HepG2 (cell line): ENCODE data around the gene SPRED3. TPM values are rescaled to one million over a fixed set of nuclear protein-coding genes. Genes with fewer than 3 reads are reported as not detected.

ENCODE experiments used
- ELF4 ChIP-seq: sonication (generic); formaldehyde crosslinking; IDR thresholded peaks from 2 replicates; pipeline ENCODE4 v1.5.0; 2020; ENCODE audit warnings: missing genetic modification reagents, mild to moderate bottlenecking, moderate library complexity, borderline replicate concordance
- FOXO1 ChIP-seq: sonication (generic); formaldehyde crosslinking; IDR thresholded peaks from 2 replicates; pipeline ENCODE4 v1.4.0; 2020; ENCODE audit warnings: missing genetic modification reagents
- GLMP ChIP-seq: sonication (generic); formaldehyde crosslinking; IDR thresholded peaks from 2 replicates; pipeline ENCODE4 v1.9.0; 2021; ENCODE audit warnings: missing genetic modification reagents, mild to moderate bottlenecking, borderline replicate concordance
- HIC2 ChIP-seq: sonication (generic); formaldehyde crosslinking; IDR thresholded peaks from 2 replicates; pipeline ENCODE4 v1.9.0; 2022; ENCODE audit warnings: low read depth, missing genetic modification reagents
- HOMEZ ChIP-seq: IDR thresholded peaks from 2 replicates; pipeline ENCODE4 v1.6.1; 2016; ENCODE audit warnings: low read depth
- KAT2B ChIP-seq: fragments of 150-350 bp; IDR thresholded peaks from 2 replicates; pipeline ENCODE4 v1.6.1; 2014; ENCODE audit warnings: low read depth, low read length, borderline replicate concordance
- KDM2A ChIP-seq: sonication (generic); formaldehyde crosslinking; IDR thresholded peaks from 2 replicates; pipeline ENCODE4 v1.4.0; 2020; ENCODE audit warnings: low read depth, missing genetic modification reagents, borderline replicate concordance
- MYPOP ChIP-seq: sonication (generic); formaldehyde crosslinking; IDR thresholded peaks from 2 replicates; pipeline ENCODE4 v1.8.1; 2023; ENCODE audit warnings: mild to moderate bottlenecking, moderate library complexity, missing genetic modification reagents
- NCOA2 ChIP-seq: sonication (generic); formaldehyde crosslinking; IDR thresholded peaks from 2 replicates; pipeline ENCODE4 v1.8.0; 2022; ENCODE audit warnings: inconsistent platforms
- NFE2 ChIP-seq: sonication (generic); formaldehyde crosslinking; IDR thresholded peaks from 2 replicates; pipeline ENCODE4 v1.4.0; 2020; ENCODE audit warnings: missing genetic modification reagents
- PAF1 ChIP-seq: IDR thresholded peaks from 2 replicates; pipeline ENCODE4 v1.6.1; 2016; ENCODE audit warnings: missing genetic modification reagents, missing compliant biosample characterization
- ZFP36L1 ChIP-seq: sonication (generic); formaldehyde crosslinking; IDR thresholded peaks from 2 replicates; pipeline ENCODE4 v1.8.0; 2022; ENCODE audit warnings: mild to moderate bottlenecking, missing genetic modification reagents, moderate library complexity
- ZNF143 ChIP-seq: sonication (generic); formaldehyde crosslinking; IDR thresholded peaks from 2 replicates; pipeline ENCODE4 v1.4.0; 2020; ENCODE audit warnings: missing genetic modification reagents
- ZNF598 ChIP-seq: sonication (generic); formaldehyde crosslinking; IDR thresholded peaks from 2 replicates; pipeline ENCODE4 v1.5.1; 2020; ENCODE audit warnings: mild to moderate bottlenecking, missing genetic modification reagents, borderline replicate concordance
- ZNF609 ChIP-seq: sonication (generic); formaldehyde crosslinking; IDR thresholded peaks from 2 replicates; pipeline ENCODE4 v1.4.0; 2020; ENCODE audit warnings: mild to moderate bottlenecking, missing genetic modification reagents, borderline replicate concordance
- ZNF678 ChIP-seq: sonication (generic); formaldehyde crosslinking; IDR thresholded peaks from 2 replicates; pipeline ENCODE4 v1.4.0; 2020; ENCODE audit warnings: mild to moderate bottlenecking, missing genetic modification reagents
- ZNF740 ChIP-seq: sonication (generic); formaldehyde crosslinking; IDR thresholded peaks from 2 replicates; pipeline ENCODE4 v1.4.0; 2020; ENCODE audit warnings: missing genetic modification reagents
- ZNF776 ChIP-seq: sonication (generic); formaldehyde crosslinking; IDR thresholded peaks from 2 replicates; pipeline ENCODE4 v1.4.0; 2020; ENCODE audit warnings: mild to moderate bottlenecking, missing genetic modification reagents
- polyA plus RNA-seq, 8 experiments: library from polyadenylated mRNA; depleted of rRNA in 3 of 8; stranded (reverse) in 7 of 8; unstranded in 1 of 8; fragments of >200 nt; fragmentation: Illumina TruSeq in 4 of 8; extraction: Trizol in 4 of 8; gene quantifications; 2 replicates each; pipeline versions ENCODE4 v1.2.1 to v1.2.3, GENCODE V29; 2011 to 2016; ENCODE audit warnings: low read depth in 4 of 8, missing spikeins in 1 of 8, mixed read lengths in 1 of 8; ENCODE audit not compliant: insufficient read depth in 1 of 8
- total RNA-seq, 5 experiments: library from RNA; depleted of rRNA; stranded (reverse); fragments of >200 nt; fragmentation: Illumina TruSeq; extraction: Trizol; gene quantifications; 2 replicates each; pipeline ENCODE4 v1.2.3, GENCODE V29; 2016; ENCODE audit warnings: low read depth in 1 of 5

SPRED3 gene
- total and polyA plus RNA-seq, 2 of the 13 experiments (the other 11 are each of a cell fraction or from before 2014, with no cell fraction given), result 0.15 to 0.17 TPM

GRCh38 chr19:38374332-38375097 is 14.0 kb upstream of the SPRED3 start, which contains the start of gene PSMD8 (continued):
- no peak; the same call in 1 of the 2 replicates for TF ChIP-seq ZFP36L1 (CRISPR knock-in tag)
- peak; percentile 69; the same call in 1 of the 2 replicates for TF ChIP-seq HIC2 (CRISPR knock-in tag)
- TF ChIP-seq ZNF678, result peak; percentile 56; the same call in 1 of the 2 replicates
- peak; percentile 60; the same call in 1 of the 2 replicates for TF ChIP-seq FOXO1 (CRISPR knock-in tag)
- TF ChIP-seq ZNF740 (CRISPR knock-in tag), result peak; percentile 96
- TF ChIP-seq MYPOP (CRISPR knock-in tag), result peak; percentile 90
- TF ChIP-seq ELF4, result no peak; the same call in 1 of the 2 replicates
- no peak for TF ChIP-seq HOMEZ
- TF ChIP-seq NCOA2 (CRISPR knock-in tag), result no peak; the same call in 1 of the 2 replicates
- TF ChIP-seq PAF1 (CRISPR knock-in tag), result no peak
- TF ChIP-seq KAT2B, result no peak
- TF ChIP-seq GLMP (CRISPR knock-in tag), result no peak
- peak; percentile 92 for TF ChIP-seq KDM2A (CRISPR knock-in tag)
- peak; percentile 9 for TF ChIP-seq ZNF143 (CRISPR knock-in tag)
- TF ChIP-seq ZNF598 (CRISPR knock-in tag), result no peak; the same call in 1 of the 2 replicates
- TF ChIP-seq NFE2, result no peak
- TF ChIP-seq ZNF609 (CRISPR knock-in tag), result peak; percentile 72
- TF ChIP-seq ZNF776, result no peak; the same call in 1 of the 2 replicates
